COLO829 (cell line): Measurements from ENCODE around the gene MYH16.
"Not testable (repeated sequence)": the region's sequence is repeated elsewhere in the genome, so short reads cannot be mapped to it uniquely, and the experiment has no call there.

Experiments
- DNase-seq: peaks from one replicate; pipeline ENCODE4 v3.0.0; 2012; ENCODE audit warnings: low spot score

Gene MYH16

DNA sequence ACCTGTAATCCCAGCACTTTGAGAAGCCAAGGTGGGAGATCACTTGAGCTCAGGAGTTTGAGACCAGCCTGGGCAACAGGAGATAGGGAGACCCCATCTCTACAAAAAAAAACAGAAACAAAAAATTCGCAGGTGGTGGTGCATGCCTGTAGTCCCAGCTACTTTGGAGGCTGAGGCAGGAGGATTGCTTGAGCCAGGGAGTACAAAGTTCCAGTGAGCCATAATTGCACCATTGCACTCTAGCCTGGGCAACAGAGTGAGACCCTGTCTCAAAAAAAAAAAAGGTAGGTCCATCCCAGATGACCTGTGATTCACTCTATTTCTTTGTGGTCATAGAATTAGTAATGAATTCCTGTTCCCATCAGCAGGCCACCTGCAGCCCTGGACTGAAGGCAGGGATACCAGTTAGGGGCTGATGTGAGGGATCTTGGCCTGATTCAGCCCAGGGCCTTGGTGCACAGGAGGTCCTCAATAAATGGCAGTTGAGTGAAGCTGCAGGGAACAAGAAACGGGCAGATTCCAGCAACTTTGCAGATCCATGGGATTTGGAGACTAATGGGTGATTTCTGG, at the start of gene MYH16:
TSS of gene MYH16 (plus strand) at position 364 of the 570 bp plus-strand sequence.
- no peak for DNase-seq

GRCh38 chr7:99224263-99224898, 48.3 kb upstream of the MYH16 start:
- DNase-seq, result not testable (repeated sequence)

- no peak for DNase-seq
These were observed 47.8 kb upstream of the MYH16 start for GRCh38 chr7:99224899-99225265.

DNA sequence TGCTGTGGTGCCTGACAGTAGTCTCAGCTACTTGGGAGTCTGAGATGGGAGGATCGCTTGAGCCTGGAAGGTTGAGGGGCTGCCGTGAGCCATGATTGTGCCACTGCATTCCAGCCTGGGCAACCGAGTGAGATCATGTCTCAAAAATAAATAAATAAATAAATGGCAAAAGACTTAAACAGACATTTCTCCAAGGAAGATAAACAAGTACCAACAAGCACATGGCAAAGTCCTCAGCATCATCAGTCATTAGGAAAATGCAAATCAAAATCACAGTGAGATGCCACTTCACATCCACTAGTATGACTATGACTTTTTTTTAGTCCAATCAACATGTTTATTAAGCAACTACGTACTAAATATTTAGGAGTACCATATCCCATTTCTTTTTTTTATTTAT, 43.4 kb upstream of the MYH16 start:
- DNase-seq, result no peak

DNA sequence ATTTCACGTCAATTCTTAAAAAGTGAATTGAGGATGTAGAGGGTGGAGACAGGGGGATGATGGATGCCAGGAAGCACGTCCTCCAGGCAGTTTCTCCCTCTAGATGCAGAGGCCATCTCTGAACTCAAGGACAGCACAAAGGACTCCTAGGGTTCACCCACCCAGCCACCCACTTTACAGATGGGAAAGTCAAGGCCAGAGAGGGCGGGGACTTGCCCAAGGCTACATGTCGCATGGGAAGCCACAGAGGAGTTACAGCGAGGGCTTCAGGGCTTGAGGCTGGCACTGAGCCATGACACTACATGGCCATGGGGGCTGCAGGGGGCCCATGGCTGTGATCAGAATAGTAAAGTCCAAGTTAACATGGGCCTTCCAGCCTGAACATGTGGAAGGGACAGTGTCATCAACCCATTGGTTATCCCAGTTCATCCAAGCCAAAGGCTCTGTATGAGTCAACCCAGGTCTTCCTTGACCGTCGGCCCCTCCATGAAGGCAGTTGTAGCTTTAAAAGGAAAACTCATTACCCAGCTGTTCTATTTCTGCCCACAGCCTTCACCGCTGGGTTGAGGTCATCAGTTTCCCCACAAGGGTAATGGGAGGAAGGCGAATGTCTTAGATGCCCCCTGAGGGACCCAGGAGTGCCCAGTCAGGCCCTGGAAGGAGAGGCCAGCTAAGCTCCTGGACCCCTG, 40.4 kb upstream of the MYH16 start:
- no peak for DNase-seq

GRCh38 chr7:99232955-99233354, 39.7 kb upstream of the MYH16 start:
- DNase-seq, result not testable (repeated sequence)

GRCh38 chr7:99234185-99234584, 38.5 kb upstream of the MYH16 start:
- DNase-seq, result no peak

- DNase-seq, result no peak
These were observed 36.7 kb upstream of the MYH16 start for GRCh38 chr7:99235925-99236324.

DNA sequence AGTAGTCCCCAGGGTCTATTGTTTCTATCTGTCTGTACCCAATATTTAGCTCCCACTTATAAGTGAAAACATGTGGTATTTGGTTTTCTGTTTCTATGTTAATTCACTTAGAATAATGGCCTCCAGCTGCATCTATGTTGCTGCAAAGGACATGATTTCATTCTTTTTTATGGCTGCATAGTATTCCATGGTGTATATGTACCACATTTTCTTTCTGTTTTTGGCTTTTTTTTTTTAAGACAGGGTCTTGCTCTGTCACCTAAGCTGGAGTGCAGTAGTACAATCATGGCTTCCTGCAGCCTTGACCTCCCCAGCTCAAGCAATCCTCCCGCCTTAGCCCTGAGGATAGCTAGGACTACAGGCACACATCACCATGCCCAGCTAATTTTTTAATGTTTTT, 34.8 kb upstream of the MYH16 start:
- not testable (repeated sequence) for DNase-seq

GRCh38 chr7:99238558-99239341, 33.9 kb upstream of the MYH16 start:
- no peak for DNase-seq

DNA sequence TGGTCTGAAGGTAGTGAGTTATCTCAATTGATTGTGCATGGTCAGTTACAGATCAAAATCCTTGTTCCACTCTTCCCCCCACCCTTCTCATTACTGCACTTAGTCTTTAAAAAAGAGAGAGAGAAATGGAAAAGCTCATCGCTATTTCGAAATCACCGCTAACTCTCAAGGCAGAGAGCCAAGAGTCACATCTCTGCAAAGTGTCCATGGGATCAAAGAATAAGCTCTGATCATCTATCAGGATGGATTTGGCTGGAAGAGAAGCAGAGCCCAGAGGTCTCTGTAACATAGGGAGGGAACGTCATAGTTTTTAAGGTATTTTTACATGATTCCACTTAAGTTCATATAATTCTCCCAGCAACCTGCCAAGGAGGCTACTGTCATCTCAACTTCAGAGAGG, 30.0 kb upstream of the MYH16 start:
- no peak for DNase-seq

GRCh38 chr7:99243751-99244337, 28.8 kb upstream of the MYH16 start:
- DNase-seq, result no peak

GRCh38 chr7:99244939-99245338, 27.7 kb upstream of the MYH16 start:
- DNase-seq, result no peak

DNA sequence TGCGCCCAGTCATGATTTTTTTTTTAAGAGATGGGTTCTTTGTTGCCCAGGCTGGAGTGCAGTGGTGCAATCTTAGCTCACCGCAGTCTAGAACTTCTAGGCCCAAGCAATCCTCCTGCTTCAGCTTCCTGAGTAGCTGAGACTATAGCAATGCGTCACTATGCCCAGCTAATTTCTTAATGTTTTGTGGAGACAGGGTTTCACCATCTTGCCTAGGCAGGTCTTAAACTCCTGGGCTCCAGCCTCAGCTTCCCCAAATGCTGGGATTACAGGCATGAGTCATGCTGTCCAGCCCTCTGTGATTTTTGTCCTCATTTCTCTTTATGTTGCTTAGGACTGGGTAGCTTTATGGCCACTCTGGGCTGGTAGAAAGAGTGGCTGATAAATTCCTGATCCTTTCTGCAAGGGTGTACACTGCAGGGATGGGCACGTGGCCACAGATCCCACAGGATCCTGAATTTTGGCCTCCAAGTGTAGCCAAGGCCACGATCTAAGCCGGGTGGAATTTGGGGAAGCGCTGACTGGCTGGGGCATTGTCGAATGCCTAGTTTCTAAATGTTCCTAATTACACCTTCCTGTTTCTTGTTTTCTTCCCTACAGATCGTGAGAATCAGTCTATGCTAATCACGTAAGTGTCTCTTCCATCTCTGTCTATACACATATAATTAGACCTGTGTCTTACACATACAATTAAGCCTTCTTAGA, 24.1 kb upstream of the MYH16 start:
- no peak for DNase-seq

DNA sequence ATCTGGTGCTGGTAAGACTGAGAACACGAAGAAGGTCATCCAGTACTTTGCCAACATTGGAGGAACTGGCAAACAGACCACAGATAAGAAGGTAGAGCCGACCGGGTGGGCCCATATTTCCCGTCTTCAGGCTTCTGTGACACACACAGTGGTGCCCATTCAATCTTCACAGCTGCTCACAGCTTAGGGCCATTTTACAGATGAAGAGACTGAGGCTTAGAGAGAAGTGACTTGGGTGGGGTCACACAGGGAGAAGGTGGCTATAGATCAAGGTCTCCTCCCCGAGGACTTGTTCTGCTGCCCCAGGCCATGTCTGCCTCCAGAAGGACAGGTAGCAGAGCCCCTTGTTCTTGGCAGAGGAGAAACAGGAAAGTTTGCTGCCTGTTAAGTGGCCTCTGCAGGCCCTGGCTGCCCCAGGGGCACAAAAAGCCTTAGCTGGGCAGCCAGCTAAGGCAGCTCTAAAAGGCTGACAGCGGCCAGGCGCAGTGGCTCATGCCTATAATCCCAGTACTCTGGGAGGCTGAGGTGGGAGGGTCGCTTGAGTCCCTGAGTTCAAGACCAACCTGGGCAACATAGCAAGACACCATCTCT, 22.6 kb upstream of the MYH16 start:
- no peak for DNase-seq

GRCh38 chr7:99252166-99252895, 20.3 kb upstream of the MYH16 start:
- no peak for DNase-seq

- no peak for DNase-seq
These were observed 19.3 kb upstream of the MYH16 start for GRCh38 chr7:99253369-99253768.

DNA sequence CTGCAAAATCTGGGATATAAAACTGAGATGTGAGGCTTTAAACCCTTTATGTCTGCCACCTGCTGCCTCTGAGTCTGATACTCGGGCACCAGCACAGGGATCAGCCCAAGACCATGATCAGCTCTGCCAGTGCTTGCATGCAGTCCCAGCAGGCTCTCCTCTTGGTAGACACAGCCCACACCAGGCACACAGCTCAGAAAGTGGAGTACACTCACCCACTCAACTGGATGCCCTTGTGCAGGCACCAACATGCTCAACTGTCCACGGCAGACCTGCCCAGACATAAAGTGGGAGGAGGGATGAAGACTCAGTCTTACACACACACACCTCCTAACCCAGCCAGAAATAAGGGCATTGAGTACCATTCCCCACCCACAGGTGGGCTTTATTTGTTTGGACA, 18.2 kb upstream of the MYH16 start:
- DNase-seq, result no peak

GRCh38 chr7:99255463-99255862, 17.2 kb upstream of the MYH16 start:
- DNase-seq, result no peak

- DNase-seq, result no peak
These were observed 15.6 kb upstream of the MYH16 start for GRCh38 chr7:99257065-99257464.

- no peak for DNase-seq
These were observed 15.0 kb upstream of the MYH16 start for GRCh38 chr7:99257675-99258074.
